ENCODE measurements around the gene KANK4. TPM values are rescaled to one million over a fixed set of nuclear protein-coding genes. Genes with fewer than 3 reads are reported as not detected.

The KANK4 gene
- total RNA-seq, 1 experiment from 2014 or later, result 59.7 TPM

- H3K4me1 ChIP-seq, result peaks cover 6% of the 10 kb centered on the region
- peaks cover 3% of the 10 kb centered on the region for H3K9me3 ChIP-seq (replicated peaks)
- no peaks in the 10 kb centered on the region for H3K27me3 ChIP-seq
- no peak overlapping the region for H3K4me3 ChIP-seq
- no peaks in the 10 kb centered on the region for H3K36me3 ChIP-seq
- H3K27ac ChIP-seq, result no peak overlapping the region
- DNase-seq, result no peak
Measured at GRCh38 chr1:62280960-62281465, 38.2 kb downstream of the KANK4 start.

- Histone ChIP-seq H3K4me3 (no peak overlapping the region), H3K36me3 (no peaks in the 10 kb centered on the region), H3K4me1 (peaks cover 3% of the 10 kb centered on the region; the same call in 1 of the 2 replicates), H3K27ac (no peak overlapping the region), H3K9me3 (replicated peaks) (peaks cover 3% of the 10 kb centered on the region), H3K27me3 (no peaks in the 10 kb centered on the region)
- peak in 1 of 2 experiments; percentile 46 for DNase-seq
Measured at GRCh38 chr1:62280150-62280549, 39.1 kb downstream of the KANK4 start.

GRCh38 chr1:62276791-62277190 is 42.4 kb downstream of the KANK4 start:
- peaks cover 3% of the 10 kb centered on the region for H3K9me3 ChIP-seq (replicated peaks)
- no peak overlapping the region for H3K27ac ChIP-seq
- H3K27me3 ChIP-seq, result no peaks in the 10 kb centered on the region
- H3K36me3 ChIP-seq, result no peaks in the 10 kb centered on the region
- DNase-seq, result no peak
- no peaks in the 10 kb centered on the region; the same call in 1 of the 2 replicates for H3K4me1 ChIP-seq
- H3K4me3 ChIP-seq, result no peak overlapping the region

DNA sequence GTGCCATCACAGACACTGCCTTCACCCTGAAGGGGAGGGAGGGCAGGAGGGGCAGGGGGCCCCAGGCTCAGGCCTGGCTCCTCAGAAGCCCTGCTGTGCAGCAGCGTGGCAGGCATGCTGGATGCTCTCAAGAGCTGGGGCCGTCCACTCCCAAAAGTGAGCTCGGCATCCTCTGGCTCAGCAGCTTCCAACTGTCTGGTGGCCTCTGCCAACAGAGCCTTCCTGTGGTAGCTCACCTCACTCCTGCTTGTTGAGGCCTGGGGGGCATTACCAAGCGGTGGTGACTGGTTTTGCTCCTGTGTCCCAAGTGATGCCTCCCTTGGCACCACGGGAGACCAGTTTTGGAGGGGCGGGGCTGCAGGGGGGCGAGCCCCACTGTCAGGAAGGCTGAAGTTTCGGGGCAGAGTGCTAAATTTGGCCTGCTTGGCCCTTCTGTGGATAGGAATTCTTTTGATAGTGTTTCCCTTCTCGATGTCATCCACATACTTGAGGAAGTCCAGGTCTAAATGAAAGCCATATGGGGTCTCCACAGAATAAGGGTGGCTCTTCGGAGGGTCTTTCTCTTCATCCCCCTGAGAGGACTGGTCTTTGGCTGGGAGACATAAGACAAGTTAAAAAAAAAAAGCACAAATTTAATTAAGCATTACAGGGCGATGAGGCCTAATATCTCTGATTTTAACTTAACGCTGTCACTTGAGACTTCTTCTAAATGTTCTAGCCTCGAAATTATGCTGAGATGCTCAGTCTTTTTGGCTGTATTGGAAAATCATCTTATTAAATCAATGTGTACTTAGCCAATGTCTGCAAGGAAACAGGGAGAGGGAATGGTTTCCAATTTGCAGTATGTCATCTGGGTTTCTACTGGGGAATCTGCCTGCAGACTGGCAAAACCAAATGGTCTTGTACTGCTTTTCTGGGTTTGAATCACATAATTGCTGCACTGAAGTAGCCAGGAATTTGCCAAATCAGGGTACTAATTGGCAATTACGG is 44.4 kb downstream of the KANK4 start:
- no peaks in the 10 kb centered on the region for H3K36me3 ChIP-seq

GRCh38 chr1:62273953-62274352 is 45.3 kb downstream of the KANK4 start:
- no peak for DNase-seq
- Histone ChIP-seq H3K4me3 (no peak overlapping the region), H3K27me3 (no peaks in the 10 kb centered on the region), H3K4me1 (peaks cover 5% of the 10 kb centered on the region; the same call in 1 of the 2 replicates), H3K9me3 (replicated peaks) (no peaks in the 10 kb centered on the region; the same call in 1 of the 2 replicates), H3K36me3 (no peaks in the 10 kb centered on the region), H3K27ac (no peak overlapping the region)

More for the DNA sequence above, 44.4 kb downstream of the KANK4 start:
- H3K27me3 ChIP-seq, result no peaks in the 10 kb centered on the region
- H3K4me3 ChIP-seq, result no peak overlapping the region
- H3K4me1 ChIP-seq, result peaks cover 5% of the 10 kb centered on the region; the same call in 1 of the 2 replicates
- H3K27ac ChIP-seq, result no peak overlapping the region
- DNase-seq, result no peak
- no peaks in the 10 kb centered on the region; the same call in 1 of the 2 replicates for H3K9me3 ChIP-seq (replicated peaks)

DNA sequence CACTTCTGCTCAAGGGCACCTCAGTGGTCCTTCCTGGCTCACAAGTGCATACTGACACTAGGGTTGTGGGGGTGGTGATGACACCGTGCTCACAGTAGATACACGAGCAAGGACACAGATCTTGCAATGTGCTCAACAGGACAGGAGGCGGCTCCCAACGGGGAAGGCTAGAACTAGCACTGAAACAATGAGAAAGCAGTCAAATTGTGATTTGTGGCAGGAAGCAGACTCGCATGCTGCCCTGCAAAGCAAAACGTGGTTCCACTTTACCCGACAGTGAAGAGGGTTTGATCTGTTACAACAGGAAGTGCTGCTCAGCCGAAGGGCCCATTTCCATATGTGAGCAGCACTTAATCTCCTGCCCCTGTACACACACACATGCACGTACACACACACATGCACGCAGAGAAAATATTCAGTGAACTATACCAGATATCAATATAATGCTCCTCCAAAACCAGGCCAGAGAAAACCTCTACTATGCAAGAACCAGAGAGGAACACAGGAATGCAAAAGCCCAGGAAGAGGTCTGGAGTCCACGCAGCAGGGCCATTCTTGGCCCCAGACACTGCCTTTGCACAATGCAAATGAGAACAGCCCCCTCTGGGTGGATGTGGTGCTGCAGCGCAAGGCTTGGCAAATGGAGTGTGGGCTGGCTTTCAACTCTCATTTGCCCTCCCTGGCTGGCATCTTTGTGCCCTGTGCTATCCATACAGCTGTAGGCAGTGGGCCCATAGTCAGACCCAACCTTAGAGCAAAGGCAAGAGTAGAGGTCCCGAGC is 47.1 kb downstream of the KANK4 start:
- H3K4me3 ChIP-seq, result no peak overlapping the region
- no peaks in the 10 kb centered on the region for H3K27me3 ChIP-seq
- no peak for DNase-seq
- H3K9me3 ChIP-seq (replicated peaks), result no peaks in the 10 kb centered on the region; the same call in 1 of the 2 replicates
- no peak overlapping the region for H3K27ac ChIP-seq
- peaks cover 5% of the 10 kb centered on the region; the same call in 1 of the 2 replicates for H3K4me1 ChIP-seq
- no peaks in the 10 kb centered on the region for H3K36me3 ChIP-seq

GRCh38 chr1:62271134-62271533 is 48.1 kb downstream of the KANK4 start:
- no peaks in the 10 kb centered on the region for H3K27me3 ChIP-seq
- no peaks in the 10 kb centered on the region for H3K36me3 ChIP-seq
- peak; percentile 38 to 66 for DNase-seq
- peaks cover 9% of the 10 kb centered on the region; the same call in 1 of the 2 replicates for H3K4me1 ChIP-seq
- H3K9me3 ChIP-seq (replicated peaks), result no peaks in the 10 kb centered on the region
- H3K4me3 ChIP-seq, result no peak overlapping the region
- no peak overlapping the region for H3K27ac ChIP-seq

DNA sequence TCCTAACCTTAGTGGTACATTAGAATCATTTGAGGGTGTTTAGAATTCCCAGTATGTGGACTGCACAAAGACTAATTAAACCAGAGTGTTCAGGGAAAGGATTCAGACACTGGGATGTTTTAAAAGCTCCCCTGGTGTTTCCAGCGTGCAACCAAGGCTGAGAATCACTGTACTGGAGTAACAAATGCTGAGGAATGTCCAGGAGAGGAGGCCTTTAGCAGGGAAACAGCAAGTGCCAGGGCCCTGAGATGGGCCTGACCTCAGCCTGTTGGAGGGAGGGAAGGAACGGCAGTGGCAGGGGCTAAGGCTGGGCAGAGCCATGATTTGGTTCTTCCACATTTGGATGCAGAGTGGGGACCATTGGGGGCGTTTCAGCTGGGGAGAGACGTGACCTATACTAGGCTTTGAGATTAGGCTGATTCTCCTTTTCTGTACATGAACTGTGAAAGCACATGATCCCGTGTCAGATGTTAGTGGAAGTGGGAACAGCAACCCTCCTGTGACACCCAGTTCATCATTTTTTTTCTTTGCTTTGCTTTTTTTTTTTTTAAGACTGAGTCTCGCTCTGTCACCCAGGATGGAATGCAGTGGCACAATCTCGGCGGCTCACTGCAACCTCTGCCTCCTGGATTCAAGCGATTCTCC is 49.3 kb downstream of the KANK4 start:
- H3K4me1 ChIP-seq, result peaks cover 9% of the 10 kb centered on the region; the same call in 1 of the 2 replicates
- no peaks in the 10 kb centered on the region for H3K36me3 ChIP-seq
- no peak for DNase-seq
- H3K27me3 ChIP-seq, result no peaks in the 10 kb centered on the region
- no peak overlapping the region for H3K27ac ChIP-seq
- H3K9me3 ChIP-seq (replicated peaks), result no peaks in the 10 kb centered on the region
- H3K4me3 ChIP-seq, result no peak overlapping the region

DNA sequence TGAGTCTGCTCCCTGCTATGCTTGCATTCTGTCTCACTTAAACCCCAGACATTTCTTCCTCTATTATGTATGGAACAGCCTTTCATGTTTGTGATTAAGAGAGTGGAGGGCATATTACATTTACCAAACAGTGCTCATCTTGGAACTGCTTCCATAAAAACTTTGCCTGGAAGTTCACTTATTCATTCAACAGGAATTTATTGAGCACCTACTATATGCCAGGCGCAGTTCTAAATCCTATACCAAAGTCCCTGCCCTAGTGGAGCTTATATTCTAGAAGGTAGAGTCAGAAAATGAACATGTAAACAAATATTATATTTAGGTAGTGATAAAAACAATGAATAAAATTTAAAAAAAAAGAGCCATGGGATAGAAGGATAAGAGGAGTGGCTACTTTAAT is 49.8 kb downstream of the KANK4 start:
- Histone ChIP-seq H3K4me3 (no peak overlapping the region), H3K4me1 (peaks cover 11% of the 10 kb centered on the region), H3K27ac (no peak overlapping the region), H3K36me3 (no peaks in the 10 kb centered on the region), H3K27me3 (no peaks in the 10 kb centered on the region), H3K9me3 (replicated peaks) (no peaks in the 10 kb centered on the region)
- DNase-seq, result no peak

GRCh38 chr1:62268315-62268714 is 50.9 kb downstream of the KANK4 start:
- Histone ChIP-seq H3K27ac (no peak overlapping the region), H3K4me1 (peaks cover 19% of the 10 kb centered on the region), H3K27me3 (no peaks in the 10 kb centered on the region), H3K4me3 (no peak overlapping the region), H3K9me3 (replicated peaks) (no peaks in the 10 kb centered on the region), H3K36me3 (no peaks in the 10 kb centered on the region)
- no peak for DNase-seq

DNA sequence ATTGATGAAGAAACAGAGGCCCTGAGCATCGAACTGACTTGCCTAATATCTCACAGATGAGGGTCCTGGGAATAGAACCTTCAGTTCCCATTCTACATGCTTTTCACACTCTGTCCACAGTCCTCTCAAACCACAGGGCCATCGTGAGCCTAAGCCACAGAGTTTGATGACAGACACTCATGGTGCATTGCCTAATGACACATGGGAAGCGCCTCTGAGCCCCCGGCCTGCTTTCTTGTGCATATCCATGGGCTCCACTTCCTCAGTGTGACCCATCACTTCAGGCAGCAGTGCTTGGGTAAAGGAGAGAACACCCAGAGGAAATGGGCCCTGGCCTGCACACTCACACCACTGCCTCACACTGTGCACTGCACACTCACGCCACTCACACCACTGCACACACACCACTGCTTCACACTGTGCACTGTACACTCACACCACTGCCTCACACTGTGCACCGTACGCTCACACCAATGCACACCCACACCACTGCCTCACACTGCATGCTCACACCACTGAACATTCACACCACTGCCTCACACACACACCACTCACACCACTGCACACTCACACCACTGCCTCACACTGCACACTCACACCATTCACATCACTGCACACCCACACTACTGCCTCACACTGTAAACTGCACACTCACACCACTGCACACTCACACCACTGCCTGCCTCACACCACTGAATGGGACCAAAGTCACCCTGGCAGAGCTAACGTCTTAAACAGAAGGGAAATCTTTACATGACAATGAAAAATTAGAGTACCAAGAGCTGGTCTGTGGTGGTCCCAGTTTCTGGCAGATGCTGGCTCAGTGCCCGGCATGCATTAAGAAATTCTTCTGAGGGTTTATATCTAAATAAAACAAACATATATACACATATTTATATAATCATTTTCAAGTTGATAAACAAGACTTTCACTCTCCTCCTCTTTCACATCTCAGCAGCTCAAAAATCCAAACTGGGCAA is 53.0 kb downstream of the KANK4 start:
- peaks cover 25% of the 10 kb centered on the region for H3K4me1 ChIP-seq
- no peak overlapping the region for H3K27ac ChIP-seq
- H3K27me3 ChIP-seq, result no peaks in the 10 kb centered on the region
- no peak for DNase-seq
- H3K4me3 ChIP-seq, result no peak overlapping the region
- H3K9me3 ChIP-seq (replicated peaks), result no peaks in the 10 kb centered on the region
- H3K36me3 ChIP-seq, result no peaks in the 10 kb centered on the region

DNA sequence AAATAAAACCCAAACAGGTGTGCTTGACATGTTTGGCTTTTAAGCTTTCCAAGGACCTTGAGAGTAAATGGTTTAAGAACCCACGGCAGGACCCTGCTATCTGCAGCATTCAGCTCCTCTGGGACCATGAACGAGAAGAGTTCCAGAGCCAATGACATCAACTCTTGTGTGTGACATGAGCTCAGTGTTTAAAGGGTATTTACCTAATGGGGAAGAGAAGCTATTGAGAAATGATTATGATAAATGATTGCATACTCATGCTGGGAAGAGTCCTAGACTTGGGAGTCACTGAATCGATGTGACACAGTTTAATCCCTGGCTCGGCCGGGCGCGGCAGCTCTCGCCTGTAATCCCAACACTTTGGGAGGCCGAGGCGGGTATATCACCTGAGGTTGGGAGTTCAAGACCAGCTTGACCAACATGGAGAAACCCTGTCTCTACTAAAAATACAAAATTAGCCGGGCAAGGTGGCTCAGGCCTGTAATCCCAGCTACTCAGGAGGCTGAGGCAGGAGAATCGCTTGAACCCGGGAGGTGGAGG is 55.4 kb downstream of the KANK4 start:
- Histone ChIP-seq H3K4me3 (peak overlapping the region; percentile 55; the same call in 1 of the 2 replicates), H3K9me3 (replicated peaks) (no peaks in the 10 kb centered on the region), H3K27ac (peak overlapping the region; percentile 96), H3K4me1 (peaks cover 20% of the 10 kb centered on the region), H3K27me3 (no peaks in the 10 kb centered on the region), H3K36me3 (no peaks in the 10 kb centered on the region)
- no peak for DNase-seq
